HepG2 (cell line): ENCODE measurements around the gene DDX54. TPM values are rescaled to one million over a fixed set of nuclear protein-coding genes. Genes with fewer than 3 reads are reported as not detected.

ENCODE experiments used
- CCAR2 ChIP-seq: fragments of 200-400 bp; formaldehyde crosslinking; optimal IDR thresholded peaks from 2 replicates; pipeline ENCODE3; 2018; ENCODE audit warnings: low read depth, mild to moderate bottlenecking, low read length, moderate library complexity
- CEBPB ChIP-seq: IDR thresholded peaks from 2 replicates; pipeline ENCODE4 v1.6.1; 2011; ENCODE audit warnings: low read depth, low read length, improper control_type of control experiment, borderline replicate concordance
- EP300 ChIP-seq, 3 experiments: sonication (generic) in 1 of 3; formaldehyde crosslinking in 1 of 3; IDR thresholded peaks; 2 replicates each; pipeline versions ENCODE4 v1.5.1 to v1.6.1; 2011 to 2020; ENCODE audit warnings: low read depth in 2 of 3, low read length in 2 of 3, borderline replicate concordance in 1 of 3, improper control_type of control experiment in 1 of 3, mild to moderate bottlenecking in 1 of 3, missing genetic modification reagents in 1 of 3, moderate library complexity in 1 of 3
- ETV5 ChIP-seq: IDR thresholded peaks from 2 replicates; pipeline ENCODE4 v1.6.1; 2018; ENCODE audit warnings: missing biosample characterization, missing genetic modification reagents, inconsistent platforms, borderline replicate concordance
- HNF4G ChIP-seq, 2 experiments: sonication (generic) in 1 of 2; formaldehyde crosslinking in 1 of 2; IDR thresholded peaks; 2 replicates each; pipeline versions ENCODE4 v1.4.0 to v1.6.1; 2011 to 2020; ENCODE audit warnings: borderline replicate concordance in 2 of 2, low read depth in 2 of 2, mild to moderate bottlenecking in 2 of 2, low read length in 1 of 2, missing genetic modification reagents in 1 of 2, moderate library complexity in 1 of 2
- HOMEZ ChIP-seq: IDR thresholded peaks from 2 replicates; pipeline ENCODE4 v1.6.1; 2016; ENCODE audit warnings: low read depth
- PHF5A ChIP-seq: IDR thresholded peaks from one replicate; pipeline ENCODE4 v1.6.1; 2018; ENCODE audit warnings: low read depth, missing genetic modification reagents; ENCODE audit not compliant: unreplicated experiment
- RCOR2 ChIP-seq: IDR thresholded peaks from 2 replicates; pipeline ENCODE4 v1.6.1; 2016; ENCODE audit warnings: missing biosample characterization, missing genetic modification reagents
- TAF15 ChIP-seq: fragments of 200-400 bp; formaldehyde crosslinking; IDR thresholded peaks from one replicate; pipeline ENCODE4 v1.6.1; 2018; ENCODE audit warnings: mild to moderate bottlenecking, low read depth, low read length; ENCODE audit not compliant: poor library complexity, severe bottlenecking
- TBP ChIP-seq: sonication (generic); formaldehyde crosslinking; IDR thresholded peaks from 2 replicates; pipeline ENCODE4 v1.5.0; 2020; ENCODE audit warnings: missing genetic modification reagents
- TFE3 ChIP-seq: IDR thresholded peaks from 2 replicates; pipeline ENCODE4 v1.6.1; 2016
- ZNF276 ChIP-seq: sonication (generic); formaldehyde crosslinking; IDR thresholded peaks from 2 replicates; pipeline ENCODE4 v1.4.0; 2020; ENCODE audit warnings: mild to moderate bottlenecking, low read depth, missing genetic modification reagents
- ZNF629 ChIP-seq: sonication (generic); formaldehyde crosslinking; conservative IDR thresholded peaks from 2 replicates; pipeline ENCODE4 v1.5.0; 2020; ENCODE audit warnings: missing genetic modification reagents
- ZNF768 ChIP-seq: sonication (generic); formaldehyde crosslinking; IDR thresholded peaks from 2 replicates; pipeline ENCODE4 v1.4.0; 2020; ENCODE audit warnings: missing genetic modification reagents
- polyA plus RNA-seq, 8 experiments: library from polyadenylated mRNA; depleted of rRNA in 3 of 8; stranded (reverse) in 7 of 8; unstranded in 1 of 8; fragments of >200 nt; fragmentation: Illumina TruSeq in 4 of 8; extraction: Trizol in 4 of 8; gene quantifications; 2 replicates each; pipeline versions ENCODE4 v1.2.1 to v1.2.3, GENCODE V29; 2011 to 2016; ENCODE audit warnings: low read depth in 4 of 8, missing spikeins in 1 of 8, mixed read lengths in 1 of 8; ENCODE audit not compliant: insufficient read depth in 1 of 8
- total RNA-seq, 5 experiments: library from RNA; depleted of rRNA; stranded (reverse); fragments of >200 nt; fragmentation: Illumina TruSeq; extraction: Trizol; gene quantifications; 2 replicates each; pipeline ENCODE4 v1.2.3, GENCODE V29; 2016; ENCODE audit warnings: low read depth in 1 of 5
- TF ChIP-seq, protein P1 (sequence below): sonication (generic); formaldehyde crosslinking; IDR thresholded peaks from 2 replicates; pipeline ENCODE4 v1.4.0; 2020; ENCODE audit warnings: missing genetic modification reagents
- TF ChIP-seq, protein P2 (sequence below): sonication (generic); formaldehyde crosslinking; IDR thresholded peaks from 2 replicates; pipeline ENCODE4 v1.5.0; 2020; ENCODE audit warnings: mild to moderate bottlenecking, missing genetic modification reagents
- TF ChIP-seq, protein P3 (sequence below): sonication (generic); formaldehyde crosslinking; IDR thresholded peaks from 2 replicates; pipeline ENCODE4 v1.8.1; 2023; ENCODE audit warnings: missing genetic modification reagents, mild to moderate bottlenecking, borderline replicate concordance

DDX54 gene
- total and polyA plus RNA-seq, 2 of the 13 experiments (the other 11 are each of a cell fraction or from before 2014, with no cell fraction given): 59.7 to 61.1 TPM

DNA sequence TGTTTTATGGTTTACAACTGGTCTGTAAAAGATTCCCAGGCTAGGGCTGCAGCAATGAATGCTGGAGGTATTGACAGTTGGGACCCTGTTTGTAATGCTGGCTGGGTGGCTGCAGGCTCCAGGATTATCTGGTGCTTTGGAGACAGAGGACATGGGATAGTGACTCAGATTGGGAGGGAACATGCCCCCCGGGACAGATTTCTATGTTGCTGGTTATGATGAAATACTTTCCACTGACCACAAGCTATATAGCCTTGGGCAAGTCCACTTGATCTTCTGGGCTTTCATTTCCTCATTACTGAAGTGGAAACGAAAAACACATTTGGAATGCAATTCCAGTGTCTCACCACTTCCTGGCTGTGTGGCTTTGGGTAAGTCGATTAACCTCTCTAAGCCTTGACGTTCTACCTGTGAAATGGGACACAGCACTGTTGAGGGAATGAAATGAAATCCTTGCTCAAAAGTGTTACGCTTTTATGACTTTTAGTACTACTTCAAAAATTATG is 29.7 kb upstream of the DDX54 start (continued):
- TF ChIP-seq TFE3 (CRISPR knock-in tag): no peak
- TF ChIP-seq, protein P1, sequence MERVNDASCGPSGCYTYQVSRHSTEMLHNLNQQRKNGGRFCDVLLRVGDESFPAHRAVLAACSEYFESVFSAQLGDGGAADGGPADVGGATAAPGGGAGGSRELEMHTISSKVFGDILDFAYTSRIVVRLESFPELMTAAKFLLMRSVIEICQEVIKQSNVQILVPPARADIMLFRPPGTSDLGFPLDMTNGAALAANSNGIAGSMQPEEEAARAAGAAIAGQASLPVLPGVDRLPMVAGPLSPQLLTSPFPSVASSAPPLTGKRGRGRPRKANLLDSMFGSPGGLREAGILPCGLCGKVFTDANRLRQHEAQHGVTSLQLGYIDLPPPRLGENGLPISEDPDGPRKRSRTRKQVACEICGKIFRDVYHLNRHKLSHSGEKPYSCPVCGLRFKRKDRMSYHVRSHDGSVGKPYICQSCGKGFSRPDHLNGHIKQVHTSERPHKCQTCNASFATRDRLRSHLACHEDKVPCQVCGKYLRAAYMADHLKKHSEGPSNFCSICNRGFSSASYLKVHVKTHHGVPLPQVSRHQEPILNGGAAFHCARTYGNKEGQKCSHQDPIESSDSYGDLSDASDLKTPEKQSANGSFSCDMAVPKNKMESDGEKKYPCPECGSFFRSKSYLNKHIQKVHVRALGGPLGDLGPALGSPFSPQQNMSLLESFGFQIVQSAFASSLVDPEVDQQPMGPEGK (CRISPR knock-in tag): peak; percentile 93
- TF ChIP-seq, protein P2, sequence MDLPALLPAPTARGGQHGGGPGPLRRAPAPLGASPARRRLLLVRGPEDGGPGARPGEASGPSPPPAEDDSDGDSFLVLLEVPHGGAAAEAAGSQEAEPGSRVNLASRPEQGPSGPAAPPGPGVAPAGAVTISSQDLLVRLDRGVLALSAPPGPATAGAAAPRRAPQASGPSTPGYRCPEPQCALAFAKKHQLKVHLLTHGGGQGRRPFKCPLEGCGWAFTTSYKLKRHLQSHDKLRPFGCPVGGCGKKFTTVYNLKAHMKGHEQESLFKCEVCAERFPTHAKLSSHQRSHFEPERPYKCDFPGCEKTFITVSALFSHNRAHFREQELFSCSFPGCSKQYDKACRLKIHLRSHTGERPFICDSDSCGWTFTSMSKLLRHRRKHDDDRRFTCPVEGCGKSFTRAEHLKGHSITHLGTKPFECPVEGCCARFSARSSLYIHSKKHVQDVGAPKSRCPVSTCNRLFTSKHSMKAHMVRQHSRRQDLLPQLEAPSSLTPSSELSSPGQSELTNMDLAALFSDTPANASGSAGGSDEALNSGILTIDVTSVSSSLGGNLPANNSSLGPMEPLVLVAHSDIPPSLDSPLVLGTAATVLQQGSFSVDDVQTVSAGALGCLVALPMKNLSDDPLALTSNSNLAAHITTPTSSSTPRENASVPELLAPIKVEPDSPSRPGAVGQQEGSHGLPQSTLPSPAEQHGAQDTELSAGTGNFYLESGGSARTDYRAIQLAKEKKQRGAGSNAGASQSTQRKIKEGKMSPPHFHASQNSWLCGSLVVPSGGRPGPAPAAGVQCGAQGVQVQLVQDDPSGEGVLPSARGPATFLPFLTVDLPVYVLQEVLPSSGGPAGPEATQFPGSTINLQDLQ: no peak
- TF ChIP-seq, protein P3, sequence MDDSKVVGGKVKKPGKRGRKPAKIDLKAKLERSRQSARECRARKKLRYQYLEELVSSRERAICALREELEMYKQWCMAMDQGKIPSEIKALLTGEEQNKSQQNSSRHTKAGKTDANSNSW (CRISPR knock-in tag): no peak
- TF ChIP-seq CCAR2: no peak
- no peak for TF ChIP-seq HNF4G (IDR thresholded peaks at IDR 0.05; ENCODE audit: borderline replicate concordance, low read depth, low read length)
- no peak for TF ChIP-seq HNF4G (CRISPR knock-in tag; IDR thresholded peaks at IDR 0.05; ENCODE audit: borderline replicate concordance, low read depth)
- TF ChIP-seq PHF5A (CRISPR knock-in tag): no peak
- no peak for TF ChIP-seq ZNF276 (CRISPR knock-in tag)
- TF ChIP-seq TBP (CRISPR knock-in tag): no peak
- TF ChIP-seq RCOR2 (CRISPR knock-in tag): 0 out of 2 replicates have a peak, but pooled peaks have one; percentile 46
- peak; percentile 89; the same call in 1 of the 2 replicates for TF ChIP-seq ZNF768 (CRISPR knock-in tag)
- TF ChIP-seq CEBPB: peak; percentile 93
- TF ChIP-seq ZNF629 (CRISPR knock-in tag): peak; percentile 90
- TF ChIP-seq HOMEZ (CRISPR knock-in tag): peak; percentile 34; the same call in 1 of the 2 replicates
- TF ChIP-seq EP300 (IDR thresholded peaks at IDR 0.05; ENCODE audit: low read depth in 2 of 2, low read length in 2 of 2): 0 out of 4 replicates have a peak, but pooled peaks of 1 of the 2 experiments have one; percentile 15
- 0 out of 2 replicates have a peak, but pooled peaks have one; percentile 33 for TF ChIP-seq EP300 (CRISPR knock-in tag; IDR thresholded peaks at IDR 0.05; ENCODE audit: borderline replicate concordance)
- TF ChIP-seq ETV5: peak; percentile 46; the same call in 1 of the 2 replicates
- TF ChIP-seq TAF15: no peak
